AG09309 (cell line): ENCODE measurements around the gene SLC27A2.
"Not testable (repeated sequence)": the region's sequence is repeated elsewhere in the genome, so short reads cannot be mapped to it uniquely, and the experiment has no call there.

ENCODE experiments used
- DNase-seq: peaks from one replicate; pipeline ENCODE4 v3.0.0-alpha.2; 2010; ENCODE audit warnings: low read depth
- H3K4me3 ChIP-seq: 2 replicates; pipeline ENCODE4 v1.5.1; 2011; ENCODE audit warnings: mild to moderate bottlenecking, low read depth, low read length, moderate library complexity; ENCODE audit not compliant: control insufficient read depth
- CTCF ChIP-seq: IDR thresholded peaks from 2 replicates; pipeline ENCODE4 v1.5.1; 2011; ENCODE audit warnings: mild to moderate bottlenecking, low read depth, low read length, inconsistent platforms; ENCODE audit not compliant: insufficient read depth, control insufficient read depth; ENCODE audit errors: missing control alignments

The SLC27A2 gene

GRCh38 chr15:50168783-50169411, 13.1 kb upstream of the SLC27A2 start:
- TF ChIP-seq CTCF: no peak
- no peak overlapping the region for H3K4me3 ChIP-seq
- DNase-seq: no peak

GRCh38 chr15:50172360-50172895, 9.6 kb upstream of the SLC27A2 start:
- not testable (repeated sequence) for DNase-seq, H3K4me3 ChIP-seq

GRCh38 chr15:50176869-50177268, 5.1 kb upstream of the SLC27A2 start:
- DNase-seq: no peak
- no peak for TF ChIP-seq CTCF
- H3K4me3 ChIP-seq: no peak overlapping the region

- TF ChIP-seq CTCF: no peak
- H3K4me3 ChIP-seq: no peak overlapping the region
- no peak for DNase-seq
Measured at GRCh38 chr15:50180091-50180490, 1.9 kb upstream of the SLC27A2 start.

- TF ChIP-seq CTCF: no peak
- DNase-seq: no peak
- no peak overlapping the region for H3K4me3 ChIP-seq
Measured at GRCh38 chr15:50180582-50180981, 1.4 kb upstream of the SLC27A2 start.

GRCh38 chr15:50181201-50181968, 611 bp upstream of the SLC27A2 start:
- no peak for DNase-seq
- H3K4me3 ChIP-seq: no peak overlapping the region

More at GRCh38 chr15:50181201-50181968, 611 bp upstream of the SLC27A2 start:
- no peak for TF ChIP-seq CTCF
